ENCODE measurements around the gene GJA10. TPM values are rescaled to one million over a fixed set of nuclear protein-coding genes. Genes with fewer than 3 reads are reported as not detected.

Gene GJA10
- total and polyA plus RNA-seq, 8 donors, result not detected

DNA sequence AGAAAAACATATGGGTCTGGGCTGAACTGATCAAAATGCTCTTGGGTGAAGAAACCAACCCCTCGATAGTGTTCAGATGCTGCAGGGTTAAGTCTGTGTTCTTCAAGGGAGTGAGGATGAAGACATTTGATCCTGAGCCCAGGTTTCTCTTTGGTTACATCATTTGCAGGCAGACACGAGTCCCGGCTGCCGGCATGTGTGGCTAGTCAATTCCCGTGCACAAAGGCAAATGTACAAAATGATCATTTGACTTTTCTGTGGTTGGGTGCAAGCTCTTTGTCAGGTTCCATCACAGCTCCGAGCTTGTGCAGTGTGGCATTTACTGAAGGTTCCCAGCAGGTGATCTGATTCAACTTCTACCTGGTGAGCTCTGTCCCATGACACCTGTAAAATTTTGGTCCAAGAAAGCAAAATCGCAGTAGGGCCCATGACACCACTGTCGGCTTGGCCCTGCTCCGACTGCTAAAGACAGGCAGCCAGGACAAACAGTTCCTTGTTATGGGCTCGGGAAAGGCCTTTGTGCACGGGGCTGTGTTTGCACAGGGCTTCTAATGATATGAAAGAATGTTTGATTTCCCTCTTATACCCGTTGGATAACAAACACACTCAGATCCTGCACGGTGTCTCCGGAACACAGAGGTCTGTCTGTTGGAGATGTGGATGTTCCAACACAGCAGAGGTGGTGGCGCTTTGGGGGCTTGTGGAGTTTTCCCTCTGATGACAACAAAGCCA lies 46.9 kb downstream of the GJA10 start:
- Histone ChIP-seq H3K4me1 (peaks cover 10% of the 10 kb centered on the region in 2 donors), H3K4me3 (no peak overlapping the region), H3K27ac (peak overlapping the region in 1 of 2 donors; percentile 44), H3K9me3 (no peaks in the 10 kb centered on the region), H3K36me3 (no peaks in the 10 kb centered on the region), H3K27me3 (no peaks in the 10 kb centered on the region)
- ATAC-seq, result peak; percentile 84
- intact Hi-C loops (cut with DNase I), result loop anchor here in 1 of 2 donors (10.0 kb wide), 2 partner anchors 454 to 544 kb away; no protein-coding TSS in a partner anchor
- TF ChIP-seq, protein P1, sequence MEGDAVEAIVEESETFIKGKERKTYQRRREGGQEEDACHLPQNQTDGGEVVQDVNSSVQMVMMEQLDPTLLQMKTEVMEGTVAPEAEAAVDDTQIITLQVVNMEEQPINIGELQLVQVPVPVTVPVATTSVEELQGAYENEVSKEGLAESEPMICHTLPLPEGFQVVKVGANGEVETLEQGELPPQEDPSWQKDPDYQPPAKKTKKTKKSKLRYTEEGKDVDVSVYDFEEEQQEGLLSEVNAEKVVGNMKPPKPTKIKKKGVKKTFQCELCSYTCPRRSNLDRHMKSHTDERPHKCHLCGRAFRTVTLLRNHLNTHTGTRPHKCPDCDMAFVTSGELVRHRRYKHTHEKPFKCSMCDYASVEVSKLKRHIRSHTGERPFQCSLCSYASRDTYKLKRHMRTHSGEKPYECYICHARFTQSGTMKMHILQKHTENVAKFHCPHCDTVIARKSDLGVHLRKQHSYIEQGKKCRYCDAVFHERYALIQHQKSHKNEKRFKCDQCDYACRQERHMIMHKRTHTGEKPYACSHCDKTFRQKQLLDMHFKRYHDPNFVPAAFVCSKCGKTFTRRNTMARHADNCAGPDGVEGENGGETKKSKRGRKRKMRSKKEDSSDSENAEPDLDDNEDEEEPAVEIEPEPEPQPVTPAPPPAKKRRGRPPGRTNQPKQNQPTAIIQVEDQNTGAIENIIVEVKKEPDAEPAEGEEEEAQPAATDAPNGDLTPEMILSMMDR (IDR thresholded peaks at IDR 0.05), result no peak
- no peak for DNase-seq

DNA sequence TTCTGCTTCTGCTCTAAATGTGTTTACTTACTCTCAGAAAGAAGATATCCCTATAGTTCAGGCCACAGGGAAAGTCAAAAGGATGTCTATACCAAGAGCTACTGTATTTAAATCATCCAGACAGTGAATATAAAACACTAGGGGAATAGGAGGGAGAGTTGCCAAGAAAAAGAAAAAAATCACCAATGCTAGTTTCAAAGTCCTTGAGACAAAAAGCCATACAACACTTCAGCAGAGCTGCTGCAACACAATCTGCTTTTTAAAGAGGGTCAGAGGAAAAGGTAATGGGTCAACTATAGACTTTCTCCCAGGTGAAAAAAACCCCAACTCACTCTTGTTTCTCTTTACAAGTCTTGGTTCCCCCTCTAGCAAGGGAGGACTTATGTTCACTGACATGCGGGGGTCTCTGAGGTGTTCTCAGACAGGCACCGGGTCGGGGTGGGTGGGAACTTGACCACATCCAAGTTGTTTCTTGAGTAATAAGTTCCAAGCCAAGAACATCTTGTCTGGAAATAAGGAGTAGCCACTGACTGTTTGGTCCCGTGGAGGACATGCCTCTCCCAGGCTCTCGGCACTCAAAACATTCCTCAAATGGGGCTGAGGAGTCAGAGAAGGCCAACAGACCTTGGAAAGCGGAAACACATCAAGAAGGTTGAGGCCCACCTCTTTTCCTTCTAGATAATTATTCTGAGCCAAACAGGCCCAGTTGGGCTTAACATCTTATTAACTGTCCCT lies 47.7 kb downstream of the GJA10 start:
- peak; percentile 25 for ATAC-seq
- Histone ChIP-seq H3K4me3 (no peak overlapping the region), H3K4me1 (peaks cover 10% of the 10 kb centered on the region in 2 donors), H3K9me3 (no peaks in the 10 kb centered on the region), H3K27me3 (no peaks in the 10 kb centered on the region), H3K27ac (no peak overlapping the region), H3K36me3 (no peaks in the 10 kb centered on the region)
- intact Hi-C loops (cut with DNase I), result loop anchor here in 1 of 2 donors (10.0 kb wide), 2 partner anchors 453 to 543 kb away; no protein-coding TSS in a partner anchor
- DNase-seq, result no peak
- TF ChIP-seq, protein P1 (IDR thresholded peaks at IDR 0.05), result no peak

DNA sequence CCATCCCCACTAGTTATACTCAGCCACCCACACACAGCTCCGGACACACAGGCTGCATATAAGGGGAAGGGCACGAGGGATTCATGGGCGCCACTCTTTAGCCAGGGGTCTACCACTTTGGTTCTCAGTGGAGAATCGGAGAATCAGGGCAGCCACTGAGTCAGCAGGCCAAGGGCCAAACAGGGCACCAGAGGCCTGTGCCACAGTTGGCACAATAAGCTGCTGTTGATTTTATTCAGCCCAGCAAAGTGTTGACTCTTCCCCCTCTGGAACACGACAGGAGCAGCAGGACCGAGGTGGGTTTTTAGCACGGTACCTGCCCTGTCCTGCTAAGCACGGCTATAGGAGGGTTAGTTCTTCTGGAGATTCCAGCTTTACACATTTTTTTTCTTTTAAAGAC lies 48.3 kb downstream of the GJA10 start:
- no peaks in the 10 kb centered on the region for H3K36me3 ChIP-seq
- H3K27me3 ChIP-seq, result no peaks in the 10 kb centered on the region
- intact Hi-C loops (cut with DNase I), result loop anchor here in 1 of 2 donors (10.0 kb wide), 2 partner anchors 452 to 542 kb away; no protein-coding TSS in a partner anchor
- TF ChIP-seq, protein P1 (IDR thresholded peaks at IDR 0.05), result no peak
- H3K4me1 ChIP-seq, result peaks cover 10% of the 10 kb centered on the region in 2 donors
- H3K4me3 ChIP-seq, result no peak overlapping the region
- DNase-seq, result no peak
- H3K27ac ChIP-seq, result no peak overlapping the region
- H3K9me3 ChIP-seq, result no peaks in the 10 kb centered on the region
- ATAC-seq, result no peak

DNA sequence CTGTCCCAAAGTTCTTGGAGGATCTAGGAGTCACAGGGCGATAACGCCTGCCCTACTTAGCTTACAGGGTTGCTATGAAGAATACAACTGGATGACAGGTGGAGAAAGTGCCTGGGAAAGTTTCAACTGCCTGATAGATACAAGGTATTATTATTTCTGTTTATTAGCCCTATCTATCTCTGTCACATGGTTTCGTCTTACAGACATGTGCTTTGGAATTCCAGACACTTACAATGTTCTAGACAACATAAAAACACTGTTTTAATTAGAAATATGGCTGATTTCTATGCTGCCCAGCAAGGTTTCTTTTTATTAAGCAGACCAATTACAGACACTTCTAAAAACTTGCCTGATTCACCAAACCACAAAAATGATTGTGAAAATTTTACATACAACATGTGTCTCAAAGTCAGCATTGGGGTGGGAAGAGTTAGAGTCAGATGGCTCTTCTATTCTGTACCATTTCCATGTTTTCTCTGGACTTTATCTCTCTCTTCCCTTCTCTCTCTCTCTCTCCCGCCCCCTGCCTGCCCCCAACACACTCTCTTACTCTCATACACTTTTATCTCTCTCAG lies 50.0 kb downstream of the GJA10 start:
- Histone ChIP-seq H3K4me1 (peaks cover 10% of the 10 kb centered on the region in 2 donors), H3K27me3 (no peaks in the 10 kb centered on the region), H3K27ac (no peak overlapping the region), H3K9me3 (no peaks in the 10 kb centered on the region), H3K36me3 (no peaks in the 10 kb centered on the region), H3K4me3 (no peak overlapping the region)
- DNase-seq (no peak), ATAC-seq (no peak)
- intact Hi-C loops (cut with DNase I), result loop anchor here in 1 of 2 donors (10.0 kb wide), 2 partner anchors 451 to 541 kb away; no protein-coding TSS in a partner anchor
- TF ChIP-seq, protein P1 (IDR thresholded peaks at IDR 0.05), result no peak

All from left lung (tissue), 10 donors.